HCT116 (cell line): Measurements from ENCODE around the gene RBM47.

Experiments
- CTCF ChIP-seq, 3 experiments: fragments of 200-600 bp in 1 of 3; sonication (generic) in 1 of 3; IDR thresholded peaks in 2 of 3; conservative IDR thresholded peaks in 1 of 3; 2 replicates each; pipeline ENCODE4 v1.5.1; 2012 to 2017; ENCODE audit warnings: low read depth in 2 of 3, low read length in 2 of 3, antibody characterized with exemption in 1 of 3, borderline replicate concordance in 1 of 3, control low read depth in 1 of 3, mild to moderate bottlenecking in 1 of 3, mixed read lengths in 1 of 3, mixed run types in 1 of 3, moderate library complexity in 1 of 3; ENCODE audit not compliant: insufficient read depth in 1 of 3
- POLR2A ChIP-seq: IDR thresholded peaks from 2 replicates; pipeline ENCODE4 v1.7.0; 2011; ENCODE audit warnings: borderline replicate concordance; ENCODE audit not compliant: insufficient read depth, insufficient read length; ENCODE audit errors: extremely low read depth
- SP1 ChIP-seq: IDR thresholded peaks from 2 replicates; pipeline ENCODE4 v1.6.1; 2012; ENCODE audit warnings: low read depth

GRCh38 chr4:40587351-40587750, 42.3 kb downstream of the RBM47 start:
- TF ChIP-seq CTCF (IDR thresholded peaks at IDR 0.05 in 2 of 3, conservative IDR thresholded peaks at IDR 0.05 in 1 of 3; ENCODE audit: borderline replicate concordance in 1 of 3, insufficient read depth in 1 of 3, low read depth in 2 of 3, low read length in 2 of 3) (no peak), POLR2A (no peak), SP1 (no peak)
